Stimulated activated CD4-positive, alpha-beta T cell treated with anti-CD3 and anti-CD28 coated beads, Interleukin-15, amount 100 ng/mL, for 1 hour (primary cell): Measurements from ENCODE around the gene ZCCHC18.
"Not testable (repeated sequence)": the region's sequence is repeated elsewhere in the genome, so short reads cannot be mapped to it uniquely, and the experiment has no call there.

Experiments
- DNase-seq, 2 donors: peaks; one replicate each; pipeline ENCODE4 v3.0.0-alpha.2; 2020; ENCODE audit warnings: low read depth in 1 of 2, low spot score in 1 of 2

Gene ZCCHC18

DNA sequence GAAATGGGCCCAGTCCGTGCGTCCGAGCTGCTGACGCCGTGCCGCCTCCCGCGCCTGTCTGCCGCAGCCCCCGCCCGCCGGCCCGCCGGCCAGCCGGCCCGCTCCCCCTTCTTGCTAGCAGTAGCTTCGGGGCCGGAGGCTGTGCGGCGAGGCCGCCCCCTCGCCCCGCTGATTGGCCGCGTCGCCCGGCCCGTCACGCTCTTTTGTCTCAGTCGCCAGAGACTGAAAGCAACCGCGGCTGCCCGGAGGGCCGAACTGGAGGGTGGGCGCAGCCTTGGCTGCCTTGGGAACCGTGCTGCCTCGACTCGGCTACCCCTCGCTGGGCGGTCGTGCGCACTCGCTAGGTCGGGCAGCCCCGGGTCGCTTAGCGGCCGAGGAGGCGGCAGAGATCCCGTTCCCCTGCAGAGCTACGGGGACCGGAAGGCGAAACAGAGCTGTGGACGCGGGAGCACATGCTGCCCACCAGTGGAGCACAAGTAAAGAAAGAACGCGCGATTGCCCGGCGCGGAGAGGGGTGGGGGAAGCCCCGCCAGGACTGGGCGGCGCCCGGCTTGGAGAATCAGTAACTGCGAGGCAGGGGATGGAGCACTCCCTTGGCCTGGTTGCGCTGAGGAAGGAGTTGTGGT lies at the start of gene ZCCHC18:
Gene ZCCHC18 (plus strand): TSS at position 198 of the 626 bp plus-strand sequence. CDS start 1,589 bp downstream, outside the sequence.
- DNase-seq: peak; percentile 2 to 7

DNA sequence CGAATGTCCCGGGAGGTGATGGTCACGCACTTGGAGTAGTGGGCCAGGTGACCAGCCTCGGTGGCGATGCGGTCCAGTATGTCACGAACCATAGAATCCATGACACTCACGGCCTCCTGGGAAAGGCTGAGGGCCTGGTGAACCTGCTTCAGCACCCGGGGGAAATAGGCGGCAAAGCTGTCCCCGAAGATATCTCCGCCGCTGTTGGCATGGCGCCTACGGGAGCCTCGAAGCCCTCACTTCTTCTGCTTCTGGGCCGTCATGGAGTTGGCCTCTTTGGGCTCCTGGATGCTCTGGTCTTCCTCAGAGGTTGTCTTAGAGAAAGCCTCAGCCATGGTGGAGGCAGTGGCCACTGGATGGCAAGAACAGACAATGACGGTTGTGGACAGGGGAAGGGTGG lies 49.7 kb upstream of the ZCCHC18 start:
- not testable (repeated sequence) for DNase-seq

DNA sequence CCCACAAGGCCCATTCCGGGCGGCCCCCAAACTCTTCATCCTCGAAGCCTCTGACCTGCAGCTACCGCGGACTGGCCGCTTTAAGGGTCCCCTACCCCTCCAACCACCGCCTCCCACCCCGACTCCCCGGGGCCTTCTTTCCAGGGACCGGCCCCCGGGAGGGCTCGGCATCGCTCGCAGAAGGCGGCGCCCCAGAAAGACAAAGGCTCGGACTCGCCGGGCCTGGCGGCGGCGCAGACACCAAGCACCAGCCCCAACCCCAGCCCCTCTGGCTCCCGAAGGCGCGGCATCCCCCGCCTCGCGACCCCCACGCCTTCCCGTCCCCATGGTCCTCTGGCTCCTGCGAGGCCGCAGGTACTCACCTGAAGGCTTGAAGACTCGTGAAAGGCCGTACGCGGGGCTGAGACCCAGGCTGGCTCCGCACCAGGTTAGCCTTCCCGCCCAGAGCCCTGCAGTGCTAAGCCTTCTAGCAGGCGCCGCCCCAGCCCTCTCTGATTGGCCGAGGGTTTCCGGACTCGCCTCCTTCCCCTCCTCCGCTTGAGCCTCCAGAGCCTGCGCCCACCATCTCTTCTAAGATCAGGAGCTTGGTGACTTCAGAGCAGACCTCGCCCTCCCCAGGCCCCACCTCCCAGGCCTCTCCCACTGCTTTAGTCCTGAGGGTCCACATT lies 36.4 kb upstream of the ZCCHC18 start, which contains the start of gene TMSB15C:
Gene TMSB15C (minus strand): TSS at position 459 of the 668 bp plus-strand sequence.
- DNase-seq: not testable (repeated sequence)

DNA sequence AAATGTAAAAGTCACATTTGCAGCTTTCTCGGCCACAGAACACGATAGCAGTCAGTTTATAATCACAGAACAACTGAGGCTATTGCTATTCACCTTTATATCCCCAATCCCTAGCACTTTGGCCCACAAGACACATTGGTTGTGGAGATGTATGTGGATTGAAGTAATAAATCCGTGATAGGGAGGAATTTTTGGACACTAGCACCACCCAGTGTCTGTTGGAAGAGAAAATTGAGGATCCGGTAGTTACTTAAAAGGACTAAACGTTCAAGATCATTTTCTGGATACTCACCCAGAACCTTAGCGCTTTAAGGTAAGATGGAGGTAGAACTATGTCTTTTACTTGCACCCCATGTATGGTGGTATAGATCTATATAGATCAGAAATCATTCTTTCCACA lies 34.5 kb upstream of the ZCCHC18 start:
- DNase-seq: not testable (repeated sequence)

DNA sequence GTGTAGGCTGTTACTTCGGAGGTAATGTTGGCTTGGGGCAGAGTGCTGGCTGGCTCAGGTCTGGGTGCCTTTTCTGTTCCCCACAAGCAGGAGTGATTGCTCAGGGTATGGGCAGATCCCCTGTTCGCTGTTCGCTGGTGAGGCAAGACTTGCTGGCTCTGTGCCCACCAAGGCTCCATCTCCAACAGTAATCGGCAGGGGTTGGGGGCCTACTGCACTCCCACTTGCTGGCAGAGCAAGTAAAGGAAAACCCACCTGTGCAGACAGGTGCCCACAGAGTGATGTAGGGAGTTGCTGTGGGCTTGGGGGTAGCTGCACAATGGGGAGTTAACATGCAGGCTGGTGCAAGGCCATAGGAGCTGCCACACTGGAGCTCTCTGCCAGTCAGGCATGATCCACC lies 28.3 kb upstream of the ZCCHC18 start:
- no peak for DNase-seq

DNA sequence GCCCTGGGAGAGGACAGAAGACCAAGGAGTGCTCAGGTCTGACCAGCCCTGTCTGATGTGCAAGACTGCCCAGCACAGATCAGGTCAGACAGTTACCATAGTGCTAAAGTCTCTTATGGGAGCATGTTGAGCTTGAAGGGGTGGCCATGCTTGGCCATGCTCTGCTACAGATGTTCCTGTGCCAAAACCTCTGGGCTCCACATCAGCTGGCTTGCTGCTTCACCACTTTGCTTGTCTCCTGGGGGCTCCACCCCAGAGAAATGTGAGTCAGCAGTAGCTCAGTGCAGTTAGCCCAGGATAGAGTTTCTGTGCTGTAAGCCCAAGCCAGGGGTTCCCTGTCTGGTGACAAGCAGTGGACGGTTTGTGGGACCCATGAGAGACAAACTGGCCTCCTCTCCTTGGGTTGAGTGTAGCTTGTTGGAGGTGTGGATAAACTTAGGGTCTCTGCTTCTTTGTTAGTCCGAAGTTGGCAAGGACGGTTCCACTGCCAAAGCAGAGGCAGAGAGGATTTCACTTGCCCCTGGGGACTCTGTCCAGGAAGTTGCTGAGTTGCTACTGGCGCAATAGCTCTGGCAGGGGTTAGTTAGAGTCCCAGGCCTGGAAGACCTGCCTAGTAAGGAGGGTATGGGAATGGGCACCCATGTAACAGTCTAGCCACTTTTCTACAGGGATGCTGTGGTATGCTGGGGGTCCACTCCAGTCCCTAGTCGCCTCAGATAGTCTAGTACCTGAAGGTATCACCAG lies 27.6 kb upstream of the ZCCHC18 start:
- DNase-seq: no peak

DNA sequence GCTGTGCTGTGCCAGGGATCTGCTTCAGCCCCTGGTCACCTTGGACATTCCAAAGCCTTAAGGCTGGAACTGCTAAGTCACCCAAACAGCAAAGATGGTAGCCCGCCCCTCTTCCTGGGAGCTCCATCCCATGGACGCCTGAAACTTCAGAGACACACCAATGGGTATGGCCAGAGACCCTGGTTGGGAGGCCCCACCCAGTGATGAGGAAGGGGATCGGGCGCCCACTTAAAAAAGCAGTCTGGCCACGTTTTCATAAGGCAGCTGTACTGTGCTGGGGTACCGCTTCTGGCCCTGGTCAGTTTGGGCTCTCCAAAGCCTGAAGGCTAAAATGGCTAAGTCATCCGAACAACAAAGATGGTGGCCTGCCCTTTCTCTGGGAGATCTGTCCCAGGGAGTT lies 26.8 kb upstream of the ZCCHC18 start:
- DNase-seq: no peak

DNA sequence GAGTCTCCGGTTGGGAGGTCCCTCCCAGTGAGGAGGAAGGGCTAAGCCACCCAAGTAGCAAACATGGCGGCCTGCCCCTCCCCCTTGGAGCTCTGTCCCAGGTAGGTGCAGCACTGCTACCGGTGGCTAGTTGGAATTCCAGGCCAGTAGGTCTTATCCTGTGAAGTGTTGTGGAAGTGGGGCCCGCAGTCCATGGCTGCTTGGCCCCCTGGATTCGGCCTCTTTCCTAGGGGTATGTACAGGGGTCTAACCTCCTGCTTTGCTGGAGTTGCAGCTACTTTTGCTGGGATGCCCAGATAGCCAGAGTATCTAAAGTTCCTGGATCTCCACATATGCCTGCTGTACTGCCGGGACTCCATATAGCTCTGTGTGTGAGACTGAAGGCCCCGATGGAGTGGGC lies 26.4 kb upstream of the ZCCHC18 start:
- no peak for DNase-seq

DNA sequence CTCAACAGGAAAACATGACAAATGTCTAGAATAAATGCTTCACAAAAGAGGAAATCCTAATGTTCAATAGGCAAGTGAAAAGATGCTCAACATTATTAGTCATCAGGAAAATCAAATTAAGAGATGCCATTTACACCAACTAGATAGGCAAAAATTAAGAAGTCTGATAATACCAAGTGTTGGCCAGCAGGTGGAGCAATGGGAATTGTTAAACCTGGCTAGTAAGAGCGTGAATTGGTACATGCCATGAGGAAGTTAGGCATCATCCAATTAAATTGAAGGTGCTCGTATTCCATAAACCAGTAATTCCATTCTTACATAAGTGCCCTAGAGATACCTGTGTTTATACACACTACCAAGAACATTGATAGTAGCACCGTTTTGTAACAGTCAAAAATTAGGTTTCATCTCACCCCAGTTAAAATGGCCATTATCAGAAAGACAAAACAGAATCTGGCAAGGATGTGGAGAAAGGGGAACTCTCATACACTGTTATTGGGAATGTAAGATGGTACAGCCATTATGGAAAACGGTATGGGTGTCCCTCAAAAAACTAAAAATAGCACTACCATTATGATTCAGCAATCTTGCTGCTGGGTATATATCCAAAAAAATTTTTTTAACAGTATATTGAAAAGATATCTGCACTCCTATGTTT lies 14.0 kb upstream of the ZCCHC18 start:
- DNase-seq: peak in 1 of 2 donors; percentile 16

DNA sequence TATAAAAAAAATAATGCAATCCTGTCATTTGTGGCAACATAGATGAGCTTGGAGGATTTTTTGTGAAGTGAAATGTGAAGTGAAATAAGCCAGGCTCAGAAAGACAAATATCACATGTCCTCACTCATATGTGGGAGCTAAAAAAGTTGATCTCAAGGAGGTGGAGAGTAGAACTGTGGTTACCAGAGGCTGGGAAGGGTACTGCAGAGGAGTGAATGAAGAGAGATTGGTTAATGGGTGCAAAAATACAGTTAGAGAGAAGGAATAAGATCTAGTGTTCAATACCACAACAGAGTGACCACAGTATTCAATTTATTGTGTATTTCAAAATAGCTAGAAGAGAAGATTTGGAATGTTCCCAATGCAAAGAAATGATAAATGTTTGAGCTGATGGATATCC lies 13.4 kb upstream of the ZCCHC18 start:
- DNase-seq: no peak

DNA sequence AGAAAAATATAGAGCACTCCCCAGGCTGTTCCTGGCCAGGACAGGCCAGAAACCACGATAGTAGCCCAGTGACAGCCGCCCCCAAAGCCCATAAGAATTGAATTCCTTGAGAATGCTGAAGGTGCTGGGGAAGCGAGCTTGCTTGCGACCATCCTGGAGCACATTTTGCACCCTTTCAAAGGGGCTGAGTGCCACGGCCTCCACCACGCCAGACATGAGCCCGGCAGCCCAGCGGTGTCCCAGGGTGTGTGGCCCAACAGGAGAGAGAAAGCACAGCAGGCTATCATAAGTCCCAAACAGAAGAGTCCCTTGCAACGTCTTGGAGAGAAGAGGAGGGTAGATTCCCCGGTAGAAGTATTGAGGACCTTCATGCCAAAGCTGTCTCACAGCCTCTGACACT lies 7.6 kb upstream of the ZCCHC18 start:
- DNase-seq: no peak

DNA sequence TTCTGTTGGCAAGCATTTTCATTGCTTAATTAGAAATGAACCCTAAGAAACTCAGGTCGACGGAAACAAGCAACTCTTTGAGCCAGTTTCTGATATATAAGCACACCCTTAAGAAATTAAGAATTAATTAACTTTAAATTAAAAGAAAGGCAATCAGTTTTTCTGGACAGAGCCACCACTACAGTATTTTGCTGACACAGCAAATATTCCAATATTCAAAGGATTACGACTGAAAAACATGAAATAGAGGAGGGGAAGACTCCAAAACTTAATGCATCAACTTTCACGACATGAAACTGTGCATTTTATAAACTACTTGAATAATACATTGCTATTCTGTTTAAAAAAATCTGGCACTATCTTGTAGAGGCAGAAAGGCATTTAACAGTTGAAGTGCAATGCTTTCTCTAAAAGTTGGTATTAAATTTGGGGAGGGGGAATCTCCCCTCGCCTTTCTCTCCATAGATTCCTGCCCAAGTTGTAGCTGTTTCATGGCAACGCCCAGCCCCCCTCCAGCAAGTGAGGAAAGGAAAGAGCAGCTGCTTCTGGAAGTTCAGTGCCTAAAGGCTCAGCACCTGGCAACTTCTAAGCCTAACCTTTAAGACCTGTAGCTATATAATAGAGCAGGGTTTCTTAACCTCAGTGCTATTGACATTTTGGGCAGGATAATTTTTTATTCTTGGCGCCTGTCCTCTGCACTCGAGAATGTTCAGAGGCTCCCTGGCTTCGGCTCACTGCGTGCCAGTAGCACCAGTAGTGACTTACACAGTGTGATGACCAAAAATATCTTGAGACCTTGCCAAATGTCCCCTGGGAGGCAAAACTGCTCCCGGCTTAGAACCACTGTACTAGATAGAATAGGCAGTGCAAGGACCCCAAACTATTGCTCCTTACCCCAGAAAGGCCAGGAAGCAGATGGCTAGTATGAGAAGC lies 6.7 kb upstream of the ZCCHC18 start:
- DNase-seq: no peak

DNA sequence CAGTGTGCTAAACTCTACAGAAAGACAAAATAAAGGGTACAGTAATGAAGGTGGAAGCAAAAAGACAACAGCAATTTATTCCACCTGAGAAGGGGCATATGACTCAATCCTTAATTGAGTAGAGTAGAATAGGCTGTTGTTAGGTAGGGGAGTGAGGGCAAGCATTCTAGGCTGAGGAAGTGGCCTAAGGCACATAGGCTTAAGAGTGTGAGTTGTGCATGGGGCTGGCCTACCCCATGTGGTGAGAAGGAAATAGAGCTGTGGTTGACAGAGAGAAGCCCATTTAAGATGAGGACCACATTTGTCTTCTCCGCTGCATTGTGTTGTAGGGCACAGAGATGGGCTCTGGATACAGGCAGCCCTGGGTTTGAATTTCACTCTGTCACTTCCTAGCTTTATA lies 3.4 kb upstream of the ZCCHC18 start:
- no peak for DNase-seq

DNA sequence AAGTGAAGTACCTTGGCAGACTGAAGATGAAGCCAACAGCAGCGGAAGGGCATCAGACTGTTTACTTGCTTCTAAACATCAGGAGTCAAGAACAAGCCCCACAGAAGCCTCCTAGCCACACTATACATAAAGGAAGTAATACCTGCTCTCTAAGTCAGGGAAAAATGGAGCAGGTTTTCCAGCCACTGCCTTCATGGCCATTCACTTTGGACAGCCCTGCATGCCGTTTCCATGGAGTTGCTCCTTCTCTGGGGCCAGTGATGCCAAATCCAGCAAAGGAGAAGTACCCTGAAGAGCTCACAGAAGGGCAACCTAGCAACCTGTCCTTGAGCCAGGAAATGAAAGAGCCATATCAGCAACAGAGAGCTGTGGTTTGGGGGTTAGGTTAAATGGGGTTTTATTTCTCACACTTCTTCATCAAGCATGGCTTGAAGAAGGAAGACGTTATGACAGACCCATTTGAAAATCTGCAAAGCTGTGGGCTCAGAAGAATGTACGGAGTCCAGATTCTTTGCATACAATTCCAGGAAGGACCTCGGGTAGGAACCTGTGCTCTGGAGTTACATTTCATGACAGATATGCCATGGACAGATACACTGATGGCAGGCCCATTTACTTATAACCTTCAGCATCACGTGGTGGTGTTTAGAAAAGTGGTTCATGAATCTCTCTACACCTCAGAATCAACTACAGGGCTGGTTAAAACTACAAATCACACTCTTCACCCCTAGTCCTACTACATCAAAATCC lies 1.7 kb upstream of the ZCCHC18 start:
- DNase-seq: not testable (repeated sequence)

DNA sequence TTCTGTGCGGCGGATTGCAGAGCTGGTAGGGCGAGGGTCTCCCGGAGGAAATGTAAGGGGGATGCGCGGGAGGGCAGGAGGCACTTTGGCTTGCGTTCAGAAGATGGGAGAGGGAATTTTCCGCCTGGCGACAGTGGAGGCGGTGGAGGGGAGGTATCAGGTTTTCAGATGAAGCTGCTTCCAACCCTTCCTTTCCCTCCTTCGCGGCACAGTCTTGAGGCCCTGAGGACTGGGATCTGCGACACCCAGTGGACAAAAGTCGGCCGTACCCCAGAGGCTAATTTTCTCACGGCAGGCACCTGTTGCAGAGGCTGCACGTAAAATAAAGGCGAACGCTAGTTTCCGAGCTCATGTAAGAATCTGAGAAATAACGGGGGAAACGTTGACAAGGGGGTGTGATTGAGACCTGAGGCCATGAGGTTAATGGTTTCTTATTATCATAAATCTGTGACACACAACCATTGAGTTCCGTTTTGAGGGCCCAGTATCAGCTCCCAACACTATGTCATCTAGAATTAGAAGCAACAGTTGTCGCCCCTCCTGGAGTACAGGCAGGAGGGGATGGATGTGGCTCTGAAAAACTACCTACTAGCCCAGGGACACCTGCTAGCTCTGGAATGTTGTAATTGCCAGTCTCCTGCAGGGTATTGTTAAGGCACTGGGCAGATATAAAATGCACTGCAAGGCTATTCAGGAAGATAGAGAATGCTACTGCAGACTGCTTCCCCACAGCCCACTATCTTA lies 1.1 kb downstream of the ZCCHC18 start:
- peak; percentile 4 to 21 for DNase-seq

DNA sequence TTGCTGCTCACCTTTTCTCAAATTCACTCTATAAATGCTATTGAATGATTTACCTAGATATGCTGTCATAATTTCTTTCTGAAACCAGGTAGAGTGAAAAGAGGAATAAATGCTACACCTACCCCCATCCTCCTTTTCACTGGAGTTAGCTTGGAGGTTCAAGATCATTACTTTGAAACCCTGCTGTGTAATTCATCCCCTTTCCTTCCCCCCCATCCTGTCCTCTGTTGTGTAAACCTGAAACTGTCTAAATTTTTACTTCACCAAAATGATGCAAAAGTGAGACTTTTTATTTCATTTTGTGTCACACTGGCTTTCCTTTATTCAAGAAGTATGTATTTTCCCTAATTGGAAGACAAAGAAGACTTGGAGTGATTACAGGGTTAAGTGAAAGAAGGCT lies 5.4 kb downstream of the ZCCHC18 start:
- no peak for DNase-seq

DNA sequence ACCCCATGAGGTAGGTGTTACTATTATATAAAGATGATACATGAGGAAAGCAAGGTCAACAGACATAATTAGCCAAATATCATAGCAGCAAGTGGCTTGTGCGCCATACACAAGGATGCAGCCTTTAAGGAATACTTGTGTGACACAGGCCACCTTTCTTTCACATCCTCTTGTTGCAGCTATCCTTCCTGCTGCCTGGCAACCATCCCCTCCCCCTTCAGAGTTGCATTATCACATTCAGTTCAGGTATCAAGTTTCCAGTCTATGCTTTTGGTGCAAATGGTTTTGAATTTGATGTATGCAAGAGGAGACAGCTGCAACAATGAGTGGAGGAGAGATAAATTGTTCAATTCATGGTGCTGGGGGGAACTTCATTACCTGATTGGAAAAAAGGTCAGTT lies 6.4 kb downstream of the ZCCHC18 start:
- no peak for DNase-seq

DNA sequence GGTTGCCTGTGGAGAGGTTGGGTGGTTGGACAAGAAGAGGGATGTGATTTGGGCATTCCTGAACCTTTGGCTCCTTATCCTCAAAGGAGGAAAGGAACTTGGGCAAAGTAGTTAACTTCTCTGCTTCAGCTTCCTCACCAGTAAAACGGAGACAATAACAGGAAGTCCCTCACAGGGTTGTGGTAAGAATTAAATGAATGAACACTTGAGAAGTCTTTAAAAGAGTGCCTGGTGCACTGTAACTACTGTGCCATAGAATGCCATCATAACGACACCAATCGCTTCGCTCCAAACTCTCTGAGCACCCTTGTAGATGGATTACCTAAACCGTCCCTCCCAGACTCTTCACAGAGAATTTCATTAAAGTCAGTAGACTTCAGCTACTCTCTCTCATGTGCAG lies 10.5 kb downstream of the ZCCHC18 start:
- no peak for DNase-seq

DNA sequence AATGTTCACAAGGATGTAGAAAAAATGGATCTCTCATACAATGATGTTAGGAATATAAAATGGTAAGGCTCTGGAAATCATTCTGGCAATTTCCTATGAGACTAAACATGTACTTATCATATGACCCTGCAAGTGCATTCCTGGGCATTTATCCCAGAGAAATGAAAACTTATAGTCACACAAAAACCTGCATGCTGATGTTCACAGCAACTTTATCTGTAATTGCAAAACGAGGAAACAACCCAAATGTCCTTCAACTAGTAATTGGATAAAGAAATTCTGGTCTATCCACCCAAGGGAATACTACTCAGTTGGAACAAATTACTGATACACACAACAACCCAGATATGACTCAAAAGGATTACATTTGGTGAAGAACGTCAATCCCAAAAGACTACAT lies 14.5 kb downstream of the ZCCHC18 start:
- no peak for DNase-seq
